Umbilical cord (tissue), 2 donors: ENCODE data around the gene ANKAR. TPM values are rescaled to one million over a fixed set of nuclear protein-coding genes. Genes with fewer than 3 reads are reported as not detected.
A peak's percentile ranks its signal among the peaks of the same experiment; 100 is the strongest.
"Not testable (repeated sequence)": the region's sequence is repeated elsewhere in the genome, so short reads cannot be mapped to it uniquely, and the experiment has no call there.

Experiments
- DNase-seq: peaks from one replicate; pipeline ENCODE4 v3.0.0-alpha.2; 2015; ENCODE audit warnings: low spot score
- total RNA-seq: library from RNA; depleted of rRNA; stranded (reverse); fragments of >200 nt; gene quantifications from one replicate; pipeline ENCODE4 v1.2.3, GENCODE V29; 2014; ENCODE audit warnings: low replicate concordance; ENCODE audit not compliant: insufficient read depth

The ANKAR gene
- total RNA-seq: 30.6 TPM

GRCh38 chr2:189674374-189675112 lies at the start of gene ANKAR:
ANKAR (plus strand) TSS chr2:189674670; CDS start chr2:189676491, 1,821 bp downstream.
- DNase-seq: peak; percentile 93

DNA sequence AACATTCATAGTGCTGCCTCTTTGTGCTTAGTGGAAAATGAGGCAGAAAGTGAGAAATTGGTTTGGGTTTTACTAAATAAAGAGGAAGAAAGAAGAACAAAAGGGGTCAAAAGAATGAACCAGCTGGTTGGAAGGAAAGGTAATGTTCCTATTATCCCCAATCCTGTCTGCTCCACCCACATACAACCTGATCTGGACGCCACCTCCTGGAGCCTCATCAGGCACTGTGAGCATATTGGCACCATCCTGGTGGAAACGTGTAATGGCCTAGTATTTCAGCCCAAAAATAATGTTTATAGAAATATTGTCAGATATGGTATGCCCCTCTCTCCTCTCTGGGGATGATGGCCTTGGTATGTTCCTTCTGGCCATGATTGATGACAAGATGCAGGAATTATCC lies 48.8 kb upstream of the ANKAR start:
- no peak for DNase-seq

DNA sequence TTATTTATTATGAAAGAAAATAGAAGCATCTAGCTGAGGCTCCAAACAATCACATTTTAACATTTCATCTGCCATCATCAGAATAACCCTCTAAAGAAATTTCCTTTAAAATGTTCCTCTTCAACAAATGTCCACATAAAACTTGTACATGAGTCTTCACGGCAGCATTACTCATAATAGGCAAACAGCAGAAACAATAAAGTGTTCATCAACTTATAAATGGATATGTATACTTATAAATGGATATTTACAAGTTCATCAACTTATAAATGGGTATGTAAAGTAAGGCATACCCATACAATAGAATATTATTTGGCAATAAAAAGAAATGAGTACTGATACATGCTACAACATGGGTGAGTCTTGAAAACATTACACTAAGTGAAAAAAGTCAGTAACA lies 46.7 kb upstream of the ANKAR start:
- no peak for DNase-seq

DNA sequence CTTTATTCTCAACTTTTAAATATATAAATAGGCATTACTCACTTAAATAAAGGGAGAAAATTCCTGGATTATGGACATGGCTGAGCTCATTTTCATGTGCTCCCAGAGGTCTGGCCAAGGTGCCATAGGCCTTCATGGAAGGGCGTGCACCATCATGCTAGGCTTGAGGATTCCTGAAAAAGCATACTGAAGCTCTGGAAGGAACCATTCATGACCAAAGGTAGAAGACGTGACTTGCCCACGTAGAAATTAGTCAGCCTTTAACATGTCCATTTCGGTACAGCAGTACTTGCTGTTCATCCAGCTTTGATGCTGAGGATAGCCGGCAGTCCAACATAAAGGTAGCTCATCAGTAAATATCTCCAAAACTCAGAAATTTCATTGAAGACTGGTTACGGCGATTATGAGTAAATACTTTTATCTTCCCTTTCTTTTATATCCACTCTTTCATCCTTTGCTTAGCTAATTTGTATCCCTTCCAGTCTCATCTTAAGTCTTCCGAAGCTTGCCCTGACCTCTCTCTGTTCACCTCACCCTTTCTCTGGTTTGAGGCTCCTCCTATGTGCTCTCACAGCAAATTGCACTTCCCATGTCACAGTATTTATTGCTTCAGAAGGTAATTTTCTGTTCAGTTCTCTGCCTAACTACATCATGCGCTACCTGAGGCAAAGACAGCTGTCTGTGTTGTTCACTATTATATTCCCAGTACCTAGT lies 45.5 kb upstream of the ANKAR start:
- peak; percentile 62 for DNase-seq

GRCh38 chr2:189629531-189630453 lies 44.7 kb upstream of the ANKAR start:
- DNase-seq: peak; percentile 46

DNA sequence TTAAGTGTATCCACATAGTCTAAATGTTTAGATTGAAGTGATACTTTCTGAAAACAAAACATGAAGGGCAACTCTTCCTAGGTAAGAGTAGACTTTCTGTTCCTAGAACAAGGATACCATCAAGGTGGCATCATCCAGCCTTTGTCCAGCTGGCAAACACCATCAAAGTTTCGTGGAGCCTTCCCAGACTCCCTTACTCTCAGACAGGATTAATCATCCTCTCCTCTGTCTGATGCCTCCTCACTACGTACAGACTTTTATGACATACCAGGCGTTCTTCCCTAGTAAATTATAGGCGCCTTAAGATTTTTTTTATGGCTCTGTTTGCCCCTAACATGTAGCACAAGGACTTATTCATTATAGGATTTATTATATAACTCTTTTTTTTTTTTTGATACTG lies 42.6 kb upstream of the ANKAR start:
- peak; percentile 76 for DNase-seq

- DNase-seq: no peak
Observed at GRCh38 chr2:189633392-189633811, 41.1 kb upstream of the ANKAR start.

GRCh38 chr2:189635353-189635752 lies 39.1 kb upstream of the ANKAR start:
- peak; percentile 68 for DNase-seq

DNA sequence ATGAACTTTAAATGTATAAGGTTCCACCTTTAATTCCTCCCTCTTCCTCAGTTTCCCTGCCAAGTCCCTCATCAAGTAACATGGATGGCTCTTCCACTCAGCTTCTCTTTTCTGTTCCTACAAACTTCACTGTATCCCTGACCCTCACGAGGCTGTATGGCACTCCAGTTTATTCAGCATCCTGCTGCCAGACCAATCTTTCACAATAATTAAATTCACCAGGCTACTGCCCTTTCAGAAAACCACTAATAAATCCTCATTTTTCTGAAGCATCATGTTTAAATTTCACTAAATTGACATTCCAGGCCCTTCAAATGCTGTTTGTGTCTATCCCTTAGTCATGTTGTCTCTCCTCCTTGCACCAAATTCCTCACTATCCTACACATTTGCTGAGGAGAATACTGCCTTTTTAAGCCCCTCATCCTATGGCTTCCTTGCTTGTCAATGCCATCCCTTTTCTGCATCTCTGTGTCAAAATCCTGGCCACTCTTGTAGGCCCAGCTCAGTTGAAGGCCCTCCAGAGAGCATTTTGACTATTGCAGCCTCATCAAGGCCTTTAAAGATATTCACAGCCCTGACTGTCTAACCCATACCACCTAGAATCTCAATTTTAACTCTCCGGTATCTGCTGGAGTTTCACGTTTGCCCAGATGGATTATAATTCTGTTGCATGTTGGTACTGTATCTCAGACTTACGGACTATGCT lies 36.0 kb upstream of the ANKAR start:
- DNase-seq: no peak

- DNase-seq: peak; percentile 53
Observed at GRCh38 chr2:189639007-189639609, 35.4 kb upstream of the ANKAR start.

- DNase-seq: no peak
Observed at GRCh38 chr2:189641002-189641401, 33.5 kb upstream of the ANKAR start.

GRCh38 chr2:189641590-189641989 lies 32.9 kb upstream of the ANKAR start:
- no peak for DNase-seq

GRCh38 chr2:189646521-189646920 lies 27.9 kb upstream of the ANKAR start:
- DNase-seq: no peak

DNA sequence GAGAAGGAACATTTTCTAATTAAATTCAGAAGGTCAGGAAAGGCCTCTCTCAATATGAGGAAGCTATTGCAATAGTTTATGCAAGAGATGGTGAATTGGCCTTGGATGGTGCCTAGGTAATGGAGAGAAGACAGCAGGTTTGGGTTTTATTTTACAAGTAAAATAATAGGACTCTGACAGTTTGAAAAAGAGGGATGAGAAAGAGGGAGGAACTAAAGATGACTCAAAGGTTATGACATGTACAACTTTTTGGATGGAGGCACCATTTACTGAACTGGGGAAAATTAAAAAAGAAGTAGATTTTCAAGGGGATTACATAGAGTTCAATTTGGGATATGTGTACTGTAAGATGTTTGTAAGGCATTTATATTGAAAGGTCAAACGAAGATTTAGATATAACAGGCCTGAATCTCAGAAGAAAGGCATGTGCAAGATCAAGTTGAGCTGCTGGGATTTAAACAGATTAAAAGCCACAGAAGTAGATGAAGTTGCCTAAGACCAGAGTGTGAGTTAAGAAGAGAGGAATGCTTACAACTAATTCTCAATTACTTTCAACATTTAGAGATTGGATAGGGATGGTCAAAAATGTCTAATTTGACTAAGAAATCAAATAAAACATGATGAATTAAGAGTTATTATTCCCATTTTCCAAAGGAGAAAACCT lies 25.5 kb upstream of the ANKAR start:
- DNase-seq: peak; percentile 97

GRCh38 chr2:189651284-189651683 lies 23.2 kb upstream of the ANKAR start:
- DNase-seq: no peak

DNA sequence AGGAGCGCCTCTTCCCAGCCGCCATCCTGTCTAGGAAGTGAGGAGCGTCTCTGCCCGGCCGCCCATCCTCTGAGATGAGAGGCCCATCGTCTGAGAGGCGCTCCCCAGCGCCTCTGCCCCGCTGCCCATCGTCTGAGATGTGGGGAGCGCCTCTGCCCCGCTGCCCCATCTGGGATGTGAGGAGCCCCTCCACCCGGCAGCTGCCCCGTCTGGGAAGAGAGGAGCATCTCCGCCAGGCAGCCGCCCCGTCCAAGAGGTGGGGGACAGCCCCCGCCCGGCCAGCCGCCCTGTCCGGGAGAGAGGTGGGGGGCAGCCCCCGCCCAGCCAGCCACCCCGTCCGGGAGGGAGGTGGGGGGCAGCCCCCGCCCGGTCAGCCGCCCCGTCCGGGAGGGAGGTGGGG lies 21.0 kb upstream of the ANKAR start:
- not testable (repeated sequence) for DNase-seq

GRCh38 chr2:189654641-189655040 lies 19.8 kb upstream of the ANKAR start:
- no peak for DNase-seq

- peak; percentile 99 for DNase-seq
Observed at GRCh38 chr2:189657867-189658266, 16.6 kb upstream of the ANKAR start.

DNA sequence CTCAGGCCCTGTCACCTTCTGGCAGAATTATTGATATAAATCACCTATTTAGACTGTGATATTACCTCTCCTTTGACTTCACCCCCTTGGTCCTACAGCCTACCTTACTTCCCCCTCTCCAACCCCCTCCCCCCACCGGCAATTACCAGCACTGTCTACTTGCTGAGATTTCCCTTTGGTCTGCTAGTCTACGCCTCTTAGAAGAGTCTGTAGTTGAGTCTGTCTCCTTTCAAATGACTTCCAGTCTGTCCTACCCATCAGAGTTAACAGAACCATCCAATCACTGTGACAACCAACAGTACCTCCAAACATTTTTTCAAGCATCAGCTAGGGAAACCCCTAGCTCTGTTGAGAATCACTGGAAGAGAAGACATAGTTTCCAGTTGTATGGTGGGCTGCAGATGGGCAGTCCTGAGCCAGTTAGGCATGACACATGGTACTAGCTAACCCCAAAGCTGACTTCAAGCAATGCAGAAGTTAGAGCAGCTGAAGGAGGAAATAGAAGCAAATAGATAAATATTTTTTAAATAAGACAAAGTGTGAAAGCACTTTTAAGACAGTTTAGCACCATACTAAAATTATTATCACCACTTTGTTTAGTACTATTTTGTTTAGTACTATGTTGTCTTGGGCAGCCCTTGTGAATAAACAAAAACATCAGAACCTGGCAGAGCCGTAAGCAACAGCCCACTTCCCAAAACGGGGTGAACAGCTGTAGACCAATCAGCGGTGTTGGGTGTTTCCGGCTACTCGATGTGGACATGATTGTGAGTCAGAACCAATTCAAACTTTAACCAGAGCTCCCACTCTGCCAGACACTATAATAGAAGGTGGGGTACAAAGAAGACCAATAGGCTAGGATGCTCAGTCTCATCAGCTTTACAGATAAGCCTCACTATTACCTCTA lies 15.9 kb upstream of the ANKAR start:
- DNase-seq: no peak
